GM18526 (cell line): ENCODE results near the gene PSMF1.

Experiments used
- POLR2A ChIP-seq: IDR thresholded peaks from 3 replicates; pipeline ENCODE4 v1.6.1; 2011; ENCODE audit not compliant: insufficient read length; ENCODE audit errors: extremely low read depth

PSMF1 gene

DNA sequence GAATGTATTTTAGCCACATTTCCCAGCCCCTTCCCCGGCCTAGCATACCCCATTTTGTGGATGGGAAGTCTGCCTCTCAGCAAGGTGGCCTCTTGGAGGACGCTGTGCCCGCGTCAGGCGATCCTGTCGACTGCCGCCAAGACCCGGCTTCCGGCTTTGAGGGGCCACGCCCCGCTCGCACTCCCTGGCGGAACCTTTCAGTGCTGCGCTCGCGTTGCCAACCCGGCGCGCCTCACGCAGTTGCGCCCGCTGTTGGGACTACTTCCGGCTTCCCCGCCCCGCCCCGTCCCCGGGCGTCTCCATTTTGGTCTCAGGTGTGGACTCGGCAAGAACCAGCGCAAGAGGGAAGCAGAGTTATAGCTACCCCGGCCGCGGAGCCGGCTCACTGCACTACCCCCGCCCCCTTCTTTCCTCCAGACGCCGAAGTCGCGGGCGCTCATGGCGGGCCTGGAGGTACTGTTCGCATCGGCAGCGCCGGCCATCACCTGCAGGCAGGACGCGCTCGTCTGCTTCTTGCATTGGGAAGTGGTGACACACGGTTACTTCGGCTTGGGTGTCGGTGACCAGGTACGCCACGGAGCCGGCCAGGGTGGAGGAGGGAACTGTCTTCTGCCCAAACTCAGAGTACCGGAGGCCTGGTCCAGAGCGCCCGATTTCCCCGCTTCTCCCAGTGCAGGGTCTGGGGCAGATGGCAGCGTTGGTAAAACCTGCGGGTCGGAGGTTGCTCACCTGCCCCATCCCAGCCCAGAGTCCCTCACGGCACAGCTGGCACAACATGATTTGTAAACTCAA lies at the start of gene PSMF1:
TSS of gene PSMF1 (plus strand) at position 267 of the 792 bp plus-strand sequence. CDS start at position 439, 172 bp downstream.
- TF ChIP-seq POLR2A = peak; percentile 89

- no peak for TF ChIP-seq POLR2A
Observed at GRCh38 chr20:1072258-1072657, 46.1 kb upstream of the PSMF1 start.

DNA sequence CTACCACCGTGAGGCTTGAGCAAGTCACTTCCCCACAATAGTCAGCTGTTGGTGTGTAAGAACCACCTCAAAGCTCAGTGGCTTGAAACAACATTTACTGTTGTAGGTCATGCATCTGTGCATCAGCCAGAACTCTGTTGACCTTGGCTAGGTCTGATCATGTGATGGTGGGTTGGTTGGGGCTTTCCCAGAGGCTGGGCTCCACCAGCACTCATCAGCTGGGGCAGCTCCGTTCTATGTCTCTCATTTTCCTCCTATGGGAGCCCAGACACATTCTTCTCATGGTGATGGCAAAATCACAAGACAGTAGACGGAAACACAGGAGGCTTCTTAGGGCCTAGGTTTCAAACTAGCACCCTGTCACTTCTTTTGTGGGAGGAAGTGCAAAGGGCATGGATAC lies 42.8 kb upstream of the PSMF1 start:
- TF ChIP-seq POLR2A = no peak

DNA sequence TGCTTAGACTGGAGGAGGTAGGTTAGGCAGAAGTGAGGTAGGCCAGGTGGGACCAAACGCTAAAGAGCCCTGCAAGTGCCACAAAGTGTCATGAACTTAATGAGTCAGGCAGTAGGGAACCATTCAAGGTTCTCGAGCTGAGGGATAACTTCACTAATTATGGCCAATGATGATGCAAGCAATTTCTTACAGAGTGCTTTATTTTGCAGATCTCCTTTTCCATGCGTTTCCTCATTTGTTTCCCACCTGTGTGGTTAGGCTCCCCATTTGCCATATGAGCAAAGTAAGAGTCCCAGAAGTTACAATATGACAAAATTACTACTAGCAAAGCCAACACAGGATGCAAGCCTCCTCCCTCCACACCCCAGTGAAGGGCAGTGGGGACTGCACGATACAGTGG lies 36.5 kb upstream of the PSMF1 start:
- no peak for TF ChIP-seq POLR2A

DNA sequence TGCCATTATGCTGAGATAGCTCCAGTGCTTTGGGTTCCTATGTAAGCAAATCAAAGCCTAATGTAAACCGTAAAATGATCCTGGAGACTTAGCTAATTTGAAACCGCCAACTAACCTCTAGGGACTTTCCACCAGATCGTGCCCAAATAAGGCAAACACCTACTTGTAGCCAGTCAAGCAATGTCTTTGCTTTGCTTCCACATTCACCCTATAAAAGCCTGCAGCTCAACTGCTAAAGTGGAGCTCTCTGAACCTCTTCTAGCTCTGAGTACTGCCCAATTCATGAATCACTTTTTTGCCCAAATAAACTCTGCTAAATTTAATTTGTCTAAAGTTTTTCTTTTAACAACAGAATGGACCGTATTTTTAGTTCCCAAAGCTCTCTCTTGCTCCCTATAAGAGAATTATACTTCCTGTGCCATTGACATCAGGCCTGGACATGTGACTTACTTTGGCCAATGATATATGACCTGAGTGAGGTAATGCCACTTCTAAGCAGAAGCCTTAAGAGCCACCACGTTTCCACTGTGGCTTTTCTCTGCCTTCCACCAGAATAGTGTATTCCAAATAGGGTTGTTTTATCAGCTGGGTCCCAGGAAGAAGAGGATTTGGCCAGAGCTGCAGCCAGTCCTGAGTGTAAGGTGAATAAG lies 34.8 kb upstream of the PSMF1 start:
- TF ChIP-seq POLR2A = no peak

- no peak for TF ChIP-seq POLR2A
Observed at GRCh38 chr20:1085492-1086276, 32.7 kb upstream of the PSMF1 start.

DNA sequence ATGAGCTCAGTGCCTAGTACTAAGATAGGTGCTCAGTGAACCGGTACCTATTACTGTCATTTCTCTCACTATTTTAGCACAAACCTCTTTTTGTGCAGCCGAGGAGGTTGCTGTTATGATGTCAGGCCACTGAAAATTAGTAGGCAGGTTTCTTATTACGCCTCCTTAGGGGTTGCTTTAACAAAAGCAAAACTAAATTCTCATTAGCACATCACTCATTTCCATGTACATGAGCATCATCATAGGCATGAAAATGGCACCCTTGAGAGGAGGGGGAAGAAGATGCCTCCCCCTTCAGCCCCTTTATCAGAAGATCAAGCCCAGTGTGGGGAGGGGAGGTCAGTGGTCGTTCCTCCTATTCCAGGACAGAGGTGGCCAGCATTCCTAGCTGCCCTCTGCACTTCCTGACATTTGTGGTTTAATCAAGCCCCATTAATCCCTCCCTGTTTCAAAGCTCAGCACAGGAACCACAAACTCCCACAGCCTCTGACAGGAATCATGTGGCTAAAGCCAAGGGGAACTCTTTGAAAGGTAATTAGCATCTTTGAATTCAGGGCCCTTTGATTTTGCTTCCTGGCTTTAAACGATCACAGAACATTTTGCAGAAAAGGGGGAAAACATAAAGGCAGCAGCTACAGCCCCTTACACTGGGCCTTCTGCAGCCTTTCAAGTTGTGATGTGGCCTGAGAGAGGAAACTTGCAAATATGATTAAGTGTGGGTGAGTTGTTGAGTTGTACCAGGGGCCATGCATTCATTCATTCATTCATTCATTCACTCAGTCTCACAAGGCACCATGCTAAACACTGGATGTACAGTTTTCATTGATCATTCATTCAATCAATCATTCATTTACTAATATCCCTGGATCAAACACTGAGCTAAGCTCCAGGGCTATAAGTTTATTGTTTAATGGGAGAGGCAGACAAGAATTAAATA lies 31.9 kb upstream of the PSMF1 start:
- no peak for TF ChIP-seq POLR2A

GRCh38 chr20:1087311-1087905 lies 31.0 kb upstream of the PSMF1 start:
- no peak for TF ChIP-seq POLR2A

GRCh38 chr20:1094751-1095150 lies 23.7 kb upstream of the PSMF1 start:
- no peak for TF ChIP-seq POLR2A

GRCh38 chr20:1101533-1101932 lies 16.9 kb upstream of the PSMF1 start:
- no peak for TF ChIP-seq POLR2A

DNA sequence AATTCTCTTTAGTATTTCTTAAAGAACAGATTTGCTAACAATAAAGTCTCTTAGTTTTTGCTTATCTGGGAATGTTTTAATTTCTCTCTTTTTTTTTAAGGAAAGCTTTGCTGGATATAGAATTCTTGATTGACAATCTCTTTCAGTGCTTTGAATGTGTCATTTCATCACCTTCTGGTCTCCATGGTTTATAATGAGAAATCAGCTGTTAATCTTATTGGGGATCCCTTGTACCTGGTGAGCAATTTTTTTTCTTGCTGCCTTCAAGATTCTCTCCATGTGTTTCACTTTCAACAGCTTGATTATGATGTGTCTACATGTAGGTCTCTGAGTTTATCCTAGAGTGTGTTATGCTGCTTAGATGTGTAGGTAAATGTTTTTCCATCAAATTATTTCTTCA lies 16.4 kb upstream of the PSMF1 start:
- TF ChIP-seq POLR2A = no peak

GRCh38 chr20:1103751-1104150 lies 14.7 kb upstream of the PSMF1 start:
- no peak for TF ChIP-seq POLR2A

DNA sequence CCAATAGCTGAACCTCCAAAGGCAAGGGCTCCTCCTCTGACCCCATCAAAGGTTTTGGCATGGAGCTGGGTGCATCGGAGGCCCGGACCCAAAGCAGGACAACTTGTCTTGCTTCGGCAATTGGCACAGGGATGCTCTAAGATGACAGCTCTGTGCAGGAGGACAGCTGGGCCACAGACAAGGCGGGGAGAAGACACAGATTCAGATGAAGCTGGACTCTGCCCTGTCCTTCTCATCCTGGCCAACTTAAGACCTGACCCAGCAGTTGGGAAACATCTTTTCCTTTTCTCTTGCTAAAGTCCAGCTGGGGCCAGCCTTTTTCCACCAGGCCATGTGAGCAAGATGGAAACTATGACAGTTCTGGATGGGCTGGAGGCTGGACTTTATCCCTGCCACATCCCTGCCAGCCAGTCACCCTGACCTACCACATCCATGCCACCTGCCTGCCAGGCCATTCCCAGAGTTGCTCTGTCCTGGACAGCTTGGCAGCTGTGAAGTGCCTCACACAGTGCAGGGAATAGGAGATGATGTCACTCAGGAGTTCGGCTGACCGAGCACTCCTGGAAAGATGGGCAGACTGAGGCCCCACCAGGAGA lies 12.7 kb upstream of the PSMF1 start:
- TF ChIP-seq POLR2A = no peak

DNA sequence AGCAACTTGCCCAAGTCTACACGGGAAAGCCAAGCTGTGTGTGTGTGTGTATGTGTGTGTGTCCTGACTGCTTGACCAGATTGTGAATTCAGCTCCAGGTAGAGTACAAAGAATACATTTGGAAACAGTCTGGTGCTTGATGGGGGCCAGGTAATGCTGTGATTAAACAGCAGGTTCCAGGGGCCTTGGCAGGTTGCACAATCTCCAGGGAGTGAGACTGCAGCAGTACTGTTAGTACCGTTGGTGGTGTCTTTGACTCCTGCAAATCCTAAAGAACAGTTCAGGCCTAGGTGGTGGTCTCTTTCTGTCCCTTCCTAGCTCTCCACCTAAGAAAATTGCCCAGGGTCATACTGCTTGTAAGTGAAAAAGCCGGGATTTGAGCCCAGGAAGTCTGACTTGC lies 11.2 kb upstream of the PSMF1 start:
- no peak for TF ChIP-seq POLR2A

DNA sequence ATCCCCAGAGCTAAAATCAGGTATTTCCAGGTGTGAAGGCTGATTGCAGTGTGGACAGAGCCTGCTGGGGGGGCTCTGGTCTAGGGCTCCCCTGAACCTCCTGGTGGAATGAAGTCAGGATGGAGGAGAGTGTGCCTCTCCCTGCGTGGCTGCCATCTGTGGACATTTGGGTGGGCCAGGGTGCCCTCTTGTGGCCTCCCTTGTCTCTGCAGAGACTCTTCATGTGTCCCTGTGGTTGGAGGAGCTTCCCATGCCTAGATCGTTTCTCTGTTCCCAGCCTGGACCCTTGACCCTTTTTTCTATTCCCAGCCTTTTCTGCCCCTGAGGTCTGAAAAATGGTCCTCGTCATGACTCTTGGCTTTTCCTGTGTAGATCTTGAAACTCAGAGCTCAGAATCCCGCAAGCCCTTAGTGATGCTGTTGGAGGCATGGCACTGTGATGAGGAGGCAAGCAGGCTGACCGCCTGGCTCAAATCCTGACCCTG lies 9.9 kb upstream of the PSMF1 start:
- TF ChIP-seq POLR2A = no peak
